Neuronal stem cell (in vitro differentiated cells): ENCODE results near the gene ADAMTSL1.

ENCODE experiments used
- DNase-seq: peaks from one replicate; pipeline ENCODE4 v3.0.0-alpha.2; 2013; ENCODE audit warnings: low spot score
- H2AFZ ChIP-seq: one replicate; pipeline ENCODE4 v1.6.1; 2013; ENCODE audit warnings: mild to moderate bottlenecking, low read length, inconsistent platforms
- H2AK5ac ChIP-seq: 2 replicates; pipeline ENCODE4 v1.6.1; 2013; ENCODE audit warnings: low read depth, mild to moderate bottlenecking, inconsistent platforms, low read length, moderate library complexity, mixed read lengths
- H2BK120ac ChIP-seq: 2 replicates; pipeline ENCODE4 v1.6.1; 2013; ENCODE audit warnings: low read depth, mild to moderate bottlenecking, inconsistent platforms, low read length, moderate library complexity, mixed read lengths
- H2BK12ac ChIP-seq: one replicate; pipeline ENCODE4 v1.6.1; 2013; ENCODE audit warnings: low read length, inconsistent platforms
- H2BK15ac ChIP-seq: 2 replicates; pipeline ENCODE4 v1.6.1; 2013; ENCODE audit warnings: mild to moderate bottlenecking, low read length, inconsistent platforms, mixed read lengths
- H2BK5ac ChIP-seq: one replicate; pipeline ENCODE4 v1.6.1; 2013; ENCODE audit warnings: inconsistent platforms, mild to moderate bottlenecking, low read length, moderate library complexity
- H3K14ac ChIP-seq: one replicate; pipeline ENCODE4 v1.6.1; 2013; ENCODE audit warnings: low read length, inconsistent platforms
- H3K18ac ChIP-seq: 2 replicates; pipeline ENCODE4 v1.6.1; 2013; ENCODE audit warnings: low read length, inconsistent platforms
- H3K23ac ChIP-seq: 2 replicates; pipeline ENCODE4 v1.6.1; 2013; ENCODE audit warnings: low read depth, mild to moderate bottlenecking, mixed read lengths, low read length, inconsistent platforms; ENCODE audit not compliant: poor library complexity
- H3K27ac ChIP-seq: replicated peaks from 3 replicates; pipeline ENCODE4 v1.5.1; 2013; ENCODE audit warnings: low read length, inconsistent platforms
- H3K27me3 ChIP-seq, 3 experiments: 2 replicates each; pipeline ENCODE4 v1.6.1; 2013; ENCODE audit warnings: low read length in 3 of 3, mild to moderate bottlenecking in 2 of 3, inconsistent platforms in 1 of 3, low read depth in 1 of 3, mixed read lengths in 1 of 3, moderate library complexity in 1 of 3; ENCODE audit not compliant: control insufficient read depth in 3 of 3, insufficient read depth in 3 of 3
- H3K36me3 ChIP-seq, 2 donors: replicated peaks in 1 of 2; 2 replicates each; pipeline ENCODE4 v1.6.1; 2013; ENCODE audit warnings: low read length in 2 of 2; ENCODE audit not compliant: control insufficient read depth in 2 of 2, insufficient read depth in 2 of 2
- H3K4ac ChIP-seq: 2 replicates; pipeline ENCODE4 v1.6.1; 2013; ENCODE audit warnings: inconsistent platforms, mild to moderate bottlenecking, low read length, moderate library complexity
- H3K4me1 ChIP-seq, 2 donors: 1 replicate in 1 of 2; 2 replicates in 1 of 2; pipeline ENCODE4 v1.6.1; 2013; ENCODE audit warnings: low read length in 2 of 2, low read depth in 1 of 2; ENCODE audit not compliant: control insufficient read depth in 2 of 2, insufficient read depth in 1 of 2
- H3K4me2 ChIP-seq: one replicate; pipeline ENCODE4 v1.6.1; 2013; ENCODE audit warnings: mild to moderate bottlenecking, low read length, inconsistent platforms; ENCODE audit not compliant: insufficient read depth, poor library complexity, severe bottlenecking
- H3K4me3 ChIP-seq, 2 donors: 2 replicates each; pipeline ENCODE4 v1.5.1; 2013; ENCODE audit warnings: low read length in 2 of 2, mild to moderate bottlenecking in 2 of 2, inconsistent platforms in 1 of 2, moderate library complexity in 1 of 2
- H3K79me1 ChIP-seq: one replicate; pipeline ENCODE4 v1.6.1; 2013; ENCODE audit warnings: low read depth, mild to moderate bottlenecking, inconsistent platforms, low read length, moderate library complexity
- H3K9ac ChIP-seq: one replicate; pipeline ENCODE4 v1.6.1; 2013; ENCODE audit warnings: mild to moderate bottlenecking, low read depth, low read length, inconsistent platforms; ENCODE audit not compliant: poor library complexity
- H3K9me3 ChIP-seq, 2 donors: replicated peaks in 1 of 2; 2 replicates each; pipeline versions ENCODE3 to v1.6.1; 2013; ENCODE audit warnings: low read length in 2 of 2, mild to moderate bottlenecking in 2 of 2, inconsistent platforms in 1 of 2, low read depth in 1 of 2, mixed read lengths in 1 of 2, moderate library complexity in 1 of 2; ENCODE audit not compliant: control insufficient read depth in 2 of 2, insufficient read depth in 1 of 2
- H4K8ac ChIP-seq: one replicate; pipeline ENCODE4 v1.6.1; 2013; ENCODE audit warnings: low read depth, mild to moderate bottlenecking, inconsistent platforms, low read length, moderate library complexity
- H4K91ac ChIP-seq: one replicate; pipeline ENCODE4 v1.6.1; 2013; ENCODE audit warnings: low read length, low read depth, mild to moderate bottlenecking, inconsistent platforms; ENCODE audit not compliant: poor library complexity
- WGBS, 2 donors: extraction: QIAGEN DNeasy Blood & Tissue Kit; methylation state at CpG; one replicate each; pipeline ENCODE4 v1.1.7; 2013; ENCODE audit warnings: missing lambda C conversion rate in 2 of 2, mixed read lengths in 1 of 2; ENCODE audit not compliant: insufficient read length in 2 of 2, insufficient replicate concordance in 1 of 2; ENCODE audit errors: extremely low coverage in 2 of 2; 5-methylcytosine and 5-hydroxymethylcytosine counted together

ADAMTSL1 gene

GRCh38 chr9:18479405-18479804 lies 5.5 kb downstream of the ADAMTSL1 start:
- no peaks in the 10 kb centered on the region for H3K9me3 ChIP-seq
- whole genome bisulfite sequencing, 2 donors = no CpG with 5 or more reads among the region's 3 CpGs
- no peak overlapping the region for H3K23ac ChIP-seq

GRCh38 chr9:18480662-18481093 lies 6.7 kb downstream of the ADAMTSL1 start:
- Histone ChIP-seq H3K36me3 (no peaks in the 10 kb centered on the region), H2BK15ac (no peak overlapping the region), H2BK12ac (no peak overlapping the region), H2BK5ac (no peak overlapping the region), H3K4me3 (no peak overlapping the region), H3K27me3 (no peaks in the 10 kb centered on the region), H3K79me1 (no peaks in the 10 kb centered on the region), H3K14ac (no peak overlapping the region), H3K9me3 (no peaks in the 10 kb centered on the region), H4K91ac (no peak overlapping the region), H2AK5ac (no peak overlapping the region), H3K27ac (no peak overlapping the region), H4K8ac (no peak overlapping the region), H3K4me1 (peaks cover 2 to 3% of the 10 kb centered on the region in 2 donors), H3K4ac (no peak overlapping the region), H2BK120ac (no peak overlapping the region), H3K4me2 (no peak overlapping the region), H2AFZ (no peak overlapping the region), H3K9ac (no peak overlapping the region), H3K23ac (no peak overlapping the region), H3K18ac (no peak overlapping the region)
- DNase-seq = no peak
- WGBS, 2 donors = no CpG with 5 or more reads among the region's 3 CpGs

More at GRCh38 chr9:18479405-18479804, 5.5 kb downstream of the ADAMTSL1 start:
- no peak overlapping the region for H4K8ac ChIP-seq
- H3K4me1 ChIP-seq = peaks cover 3% of the 10 kb centered on the region in 2 donors
- no peak overlapping the region for H2BK15ac ChIP-seq
- no peak overlapping the region for H2BK5ac ChIP-seq
- no peak for DNase-seq
- no peak overlapping the region for H2AK5ac ChIP-seq
- H3K79me1 ChIP-seq = no peaks in the 10 kb centered on the region
- no peak overlapping the region for H3K4me2 ChIP-seq
- no peak overlapping the region for H2BK12ac ChIP-seq
- no peak overlapping the region for H4K91ac ChIP-seq
- H3K27me3 ChIP-seq = no peaks in the 10 kb centered on the region
- no peak overlapping the region for H3K18ac ChIP-seq
- H2AFZ ChIP-seq = no peak overlapping the region
- H3K4ac ChIP-seq = no peak overlapping the region
- no peak overlapping the region for H3K27ac ChIP-seq
- no peaks in the 10 kb centered on the region for H3K36me3 ChIP-seq
- H2BK120ac ChIP-seq = no peak overlapping the region
- H3K4me3 ChIP-seq = no peak overlapping the region
- no peak overlapping the region for H3K14ac ChIP-seq
- H3K9ac ChIP-seq = no peak overlapping the region

- no peak overlapping the region for H2BK120ac ChIP-seq
- H3K4me1 ChIP-seq = peaks cover 0 to 2% of the 10 kb centered on the region in 2 donors
- H3K79me1 ChIP-seq = no peaks in the 10 kb centered on the region
- no peak overlapping the region for H3K18ac ChIP-seq
- no peak overlapping the region for H4K91ac ChIP-seq
- H2AK5ac ChIP-seq = no peak overlapping the region
- H2BK5ac ChIP-seq = no peak overlapping the region
- H3K23ac ChIP-seq = no peak overlapping the region
- DNase-seq = no peak
- H3K4me3 ChIP-seq = no peak overlapping the region
- H2BK12ac ChIP-seq = no peak overlapping the region
- no peak overlapping the region for H2BK15ac ChIP-seq
- H3K36me3 ChIP-seq = no peaks in the 10 kb centered on the region
- H3K9me3 ChIP-seq = no peaks in the 10 kb centered on the region
- no peaks in the 10 kb centered on the region for H3K27me3 ChIP-seq
- H3K4ac ChIP-seq = no peak overlapping the region
- WGBS, 2 donors = no CpG with 5 or more reads among the region's 2 CpGs
- H3K4me2 ChIP-seq = no peak overlapping the region
- no peak overlapping the region for H3K9ac ChIP-seq
- no peak overlapping the region for H2AFZ ChIP-seq
- no peak overlapping the region for H4K8ac ChIP-seq
- no peak overlapping the region for H3K14ac ChIP-seq
- no peak overlapping the region for H3K27ac ChIP-seq
Observed at GRCh38 chr9:18482371-18482770, 8.4 kb downstream of the ADAMTSL1 start.

- no peak overlapping the region for H3K4me2 ChIP-seq
- H3K27ac ChIP-seq = no peak overlapping the region
- H3K79me1 ChIP-seq = no peaks in the 10 kb centered on the region
- peaks cover 0 to 5% of the 10 kb centered on the region in 2 donors for H3K4me1 ChIP-seq
- no peaks in the 10 kb centered on the region for H3K36me3 ChIP-seq
- H2BK15ac ChIP-seq = no peak overlapping the region
- DNase-seq = no peak
- no peak overlapping the region for H2AK5ac ChIP-seq
- no peak overlapping the region for H4K8ac ChIP-seq
- no peak overlapping the region for H3K9ac ChIP-seq
- no peak overlapping the region for H2BK120ac ChIP-seq
- no peak overlapping the region for H3K4ac ChIP-seq
- no peaks in the 10 kb centered on the region for H3K9me3 ChIP-seq
- no CpG with 5 or more reads among the region's 2 CpGs for whole genome bisulfite sequencing, 2 donors
- H2AFZ ChIP-seq = no peak overlapping the region
- no peak overlapping the region for H2BK5ac ChIP-seq
- H3K4me3 ChIP-seq = no peak overlapping the region
- no peak overlapping the region for H2BK12ac ChIP-seq
- H3K27me3 ChIP-seq = no peaks in the 10 kb centered on the region
- H3K18ac ChIP-seq = no peak overlapping the region
- no peak overlapping the region for H4K91ac ChIP-seq
- H3K14ac ChIP-seq = no peak overlapping the region
- H3K23ac ChIP-seq = no peak overlapping the region
Observed at GRCh38 chr9:18485714-18486113, 11.8 kb downstream of the ADAMTSL1 start.
